AG08395 (cell line): ENCODE measurements around the gene GAR1.
"Not testable (repeated sequence)": the region's sequence is repeated elsewhere in the genome, so short reads cannot be mapped to it uniquely, and the experiment has no call there.

Experiments
- DNase-seq: peaks from one replicate; pipeline ENCODE4 v3.0.0; 2012; ENCODE audit warnings: mixed read lengths, low spot score

Gene GAR1

DNA sequence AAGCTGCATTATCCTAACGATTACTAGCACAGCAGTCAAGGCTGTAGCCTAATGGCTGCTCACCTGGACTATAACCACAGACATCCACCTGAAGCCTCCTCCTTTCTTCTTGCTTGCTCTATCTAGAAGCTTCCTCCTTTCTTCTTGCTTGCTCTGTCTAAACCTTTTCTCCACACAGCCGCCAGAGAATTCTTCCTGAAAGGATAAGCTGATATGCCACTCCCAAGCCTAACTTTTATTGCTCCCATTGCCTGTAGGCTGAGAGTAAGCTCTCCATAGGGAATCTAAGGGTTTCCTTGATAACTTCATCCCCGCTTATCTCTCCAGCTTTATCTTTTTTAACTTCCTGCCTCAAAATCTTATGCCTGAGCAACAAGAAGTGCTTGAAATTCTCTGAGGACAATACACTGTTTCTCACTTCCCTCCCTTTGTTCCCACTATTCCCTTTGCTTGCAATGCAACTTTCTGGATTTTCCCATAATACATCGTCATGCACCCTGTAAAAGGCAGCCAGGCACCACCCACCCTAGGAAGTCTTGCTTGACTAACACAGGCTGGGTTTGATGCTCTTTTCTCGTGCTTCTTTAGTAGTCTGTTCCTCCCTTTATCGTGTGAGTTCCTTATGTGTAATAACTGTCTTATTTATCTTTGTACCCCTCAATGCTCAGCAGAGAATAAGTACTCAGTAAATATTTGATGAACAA is 31.0 kb downstream of the GAR1 start:
- DNase-seq: no peak

DNA sequence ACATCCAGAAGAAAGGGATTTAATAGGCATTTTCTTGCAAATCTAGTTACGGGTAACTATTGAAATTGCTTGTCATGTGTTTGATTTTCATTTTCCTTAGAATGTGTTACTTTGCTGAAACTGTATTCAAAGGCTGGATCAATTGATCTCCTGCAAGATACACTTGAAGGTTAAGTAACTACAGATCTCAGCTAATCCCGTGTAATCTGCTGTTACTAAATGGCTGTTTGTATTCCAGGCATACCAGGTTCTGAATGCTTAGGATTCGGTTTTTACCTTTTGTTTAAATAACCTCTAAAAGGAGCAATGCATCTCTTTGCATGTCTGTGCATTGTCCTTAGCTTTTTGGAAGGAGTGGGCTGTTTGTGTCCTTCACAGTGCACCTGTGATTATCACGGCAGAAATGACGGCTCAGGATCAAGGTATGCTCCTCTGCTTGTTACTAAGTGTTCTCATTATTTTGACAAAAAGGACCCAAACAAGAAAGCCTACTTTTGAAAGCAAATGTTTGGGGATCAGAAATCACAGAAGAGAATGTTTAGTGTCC is 32.4 kb downstream of the GAR1 start, which contains the start of gene LRIT3:
Gene LRIT3 (plus strand): TSS at position 212 of the 547 bp plus-strand sequence. CDS start 95 bp downstream, at position 307.
- no peak for DNase-seq

DNA sequence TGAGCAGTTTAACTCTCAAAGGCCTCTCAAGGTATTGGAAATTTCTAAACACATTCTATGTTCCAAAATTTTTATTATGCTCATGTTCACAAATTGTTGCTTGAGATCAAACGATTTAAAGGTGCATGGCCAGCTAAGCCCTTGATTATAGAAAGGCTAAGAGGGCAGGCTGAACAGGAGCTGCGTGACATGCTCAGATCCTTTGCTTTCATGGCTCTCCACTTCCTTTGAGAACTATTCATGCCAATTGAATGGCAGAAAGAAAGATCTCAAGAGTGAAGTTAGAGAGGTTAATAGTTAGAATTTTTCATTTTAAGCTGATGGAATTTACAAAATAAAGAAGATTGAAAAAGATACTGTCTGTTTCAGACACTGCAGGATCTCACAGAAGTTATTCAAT is 32.9 kb downstream of the GAR1 start:
- no peak for DNase-seq

DNA sequence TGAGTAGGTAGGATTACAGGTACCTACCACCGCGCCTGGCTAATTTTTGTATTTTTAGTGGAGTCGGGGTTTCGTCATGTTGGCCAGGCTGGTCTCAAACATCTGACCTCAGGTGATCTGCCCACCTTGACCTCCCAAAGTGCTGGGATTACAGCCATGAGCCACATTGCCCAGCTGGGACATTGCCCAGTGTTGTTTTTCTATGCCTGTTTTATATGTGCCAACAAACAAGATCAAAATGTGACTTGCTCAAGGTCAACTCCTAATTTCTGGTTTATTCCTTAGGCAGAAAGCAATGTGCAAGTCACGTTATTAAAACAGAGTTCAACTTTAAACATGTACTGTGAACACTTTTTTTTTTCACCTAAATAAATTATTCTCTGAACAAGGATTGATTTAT is 35.0 kb downstream of the GAR1 start:
- DNase-seq: no peak

DNA sequence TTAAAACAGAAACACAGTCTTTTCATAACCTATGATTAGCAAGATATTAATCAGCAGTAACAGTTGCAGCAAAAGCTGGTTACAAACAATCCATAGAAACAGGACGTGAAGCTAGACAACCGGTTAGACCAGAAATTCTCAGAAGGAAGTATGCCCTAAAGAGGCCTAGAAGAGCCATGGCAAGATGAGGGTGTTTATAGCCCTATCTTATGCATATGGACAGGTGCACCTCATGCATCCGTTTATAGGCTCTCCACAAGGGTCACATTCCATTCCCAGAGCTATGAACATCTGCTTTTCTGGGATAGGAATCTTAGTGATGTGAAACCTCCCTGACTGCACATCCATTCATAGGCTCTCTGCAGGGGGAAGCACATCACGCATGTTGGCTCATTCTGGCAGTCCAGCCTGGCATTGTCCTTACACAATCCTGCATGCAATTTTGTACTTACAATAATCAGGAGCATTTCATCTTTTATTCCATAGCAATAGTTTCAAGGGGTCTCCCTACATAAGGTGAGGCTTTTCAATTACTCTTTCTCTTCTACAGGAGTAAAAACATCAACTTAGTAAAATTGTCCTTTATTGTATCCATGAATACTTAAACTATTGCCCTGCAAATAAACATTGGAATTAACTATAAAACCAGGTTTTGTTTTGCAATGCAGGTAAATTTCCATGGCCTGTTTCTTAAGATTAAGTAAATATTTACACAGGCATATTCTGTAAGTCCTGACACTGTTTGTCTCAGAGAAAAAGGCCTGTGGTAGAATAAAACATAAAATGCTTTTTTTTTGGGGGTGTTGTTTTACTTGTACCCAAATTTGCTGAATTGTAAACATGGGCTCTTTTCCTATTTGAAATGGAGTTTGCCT is 44.1 kb downstream of the GAR1 start:
- DNase-seq: not testable (repeated sequence)

DNA sequence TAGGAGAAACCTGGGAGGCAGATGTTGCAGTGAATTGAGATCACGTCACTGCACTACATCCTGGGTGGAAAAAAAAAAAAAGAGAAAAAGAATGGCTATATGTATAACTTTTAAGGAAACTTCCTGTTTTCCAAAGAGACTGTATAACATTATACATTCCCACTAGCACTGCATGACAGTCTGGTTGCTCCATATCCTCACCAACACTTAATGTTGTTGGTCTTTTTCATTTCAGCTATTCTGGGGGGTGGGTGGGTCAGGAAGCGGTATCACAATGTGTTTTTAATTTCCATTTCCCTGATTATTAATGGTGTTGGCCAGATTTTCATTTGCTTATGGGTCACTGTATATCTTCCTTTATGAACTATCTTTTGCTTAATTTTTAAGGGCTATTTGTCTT is 45.7 kb downstream of the GAR1 start:
- no peak for DNase-seq

DNA sequence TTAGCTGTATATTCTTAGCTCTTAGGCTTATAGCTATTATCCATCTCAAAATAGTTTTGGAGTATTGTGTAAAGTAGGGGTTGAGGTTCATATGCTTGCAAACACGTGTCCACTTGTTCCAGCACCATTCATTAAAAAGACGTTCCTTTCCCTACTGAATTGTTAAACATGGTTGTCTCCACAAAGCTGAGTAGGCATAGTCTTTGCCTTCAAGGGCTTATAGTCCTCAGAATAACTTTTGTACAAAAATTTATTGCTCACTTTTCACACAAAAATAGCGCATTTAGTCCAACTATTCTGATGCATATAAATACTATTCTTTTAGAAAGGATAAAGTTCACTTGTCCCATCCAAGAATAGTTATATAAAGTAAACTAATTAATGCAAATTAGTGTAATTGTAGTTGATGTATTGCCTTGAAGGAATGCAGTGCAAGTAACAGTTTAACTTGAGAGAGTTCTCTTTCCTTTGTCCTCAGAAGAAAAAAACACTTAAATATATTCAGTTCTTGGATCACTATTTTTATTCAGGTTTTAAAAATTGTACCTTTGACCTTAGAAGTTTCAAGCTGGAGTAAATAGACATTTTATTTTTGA is 46.5 kb downstream of the GAR1 start:
- no peak for DNase-seq

DNA sequence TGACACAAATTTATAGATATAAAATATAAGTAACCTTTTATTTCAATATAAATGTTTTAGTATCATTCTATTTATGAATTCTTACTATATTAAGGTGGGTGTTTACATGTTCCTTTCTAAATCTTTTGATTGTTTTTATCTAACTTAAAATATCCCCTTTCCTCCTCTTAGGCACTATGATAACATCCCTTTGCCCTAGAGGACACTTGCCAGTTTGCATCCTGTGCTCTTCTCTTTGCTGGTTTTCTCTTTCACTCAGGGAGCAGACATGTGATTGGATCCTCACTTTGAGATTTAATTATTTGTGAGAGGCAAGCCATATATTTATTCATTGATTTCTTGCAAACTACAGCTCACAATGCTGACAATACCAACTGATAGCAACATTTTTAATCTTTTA is 48.6 kb downstream of the GAR1 start:
- no peak for DNase-seq

DNA sequence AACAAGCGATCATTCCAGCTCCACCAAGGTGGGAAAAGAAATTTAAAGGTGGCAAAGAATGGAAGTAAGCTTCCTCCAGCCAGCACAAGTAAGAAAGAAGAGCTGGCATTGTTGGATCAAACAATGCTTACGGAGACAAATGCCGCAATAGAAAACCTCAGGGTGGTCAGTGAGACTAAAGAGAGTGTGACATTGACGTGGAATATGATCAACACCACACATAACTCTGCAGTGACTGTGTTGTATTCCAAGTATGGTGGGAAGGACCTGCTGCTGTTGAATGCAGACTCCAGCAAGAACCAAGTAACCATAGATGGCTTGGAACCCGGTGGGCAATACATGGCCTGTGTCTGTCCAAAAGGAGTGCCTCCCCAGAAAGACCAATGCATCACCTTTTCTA is 54.5 kb downstream of the GAR1 start:
- no peak for DNase-seq

DNA sequence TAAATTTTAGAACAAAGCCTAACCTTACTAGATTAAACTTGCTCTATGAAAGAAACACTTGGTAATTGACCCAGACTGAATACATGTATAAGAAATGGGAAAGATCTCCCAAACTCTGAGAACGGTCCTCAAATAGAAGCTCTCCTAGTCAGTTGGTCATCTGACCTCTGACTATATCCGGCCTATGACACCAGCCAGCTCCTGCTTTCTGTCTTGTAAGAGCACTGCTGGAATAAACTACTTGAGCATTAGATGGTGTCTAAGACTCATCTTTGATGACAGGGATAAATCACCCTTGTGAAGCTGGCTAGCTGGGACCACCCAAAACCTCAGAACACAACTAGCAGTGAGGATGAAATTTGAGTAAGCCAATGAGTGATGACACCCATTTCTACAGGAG is 56.5 kb downstream of the GAR1 start:
- no peak for DNase-seq

DNA sequence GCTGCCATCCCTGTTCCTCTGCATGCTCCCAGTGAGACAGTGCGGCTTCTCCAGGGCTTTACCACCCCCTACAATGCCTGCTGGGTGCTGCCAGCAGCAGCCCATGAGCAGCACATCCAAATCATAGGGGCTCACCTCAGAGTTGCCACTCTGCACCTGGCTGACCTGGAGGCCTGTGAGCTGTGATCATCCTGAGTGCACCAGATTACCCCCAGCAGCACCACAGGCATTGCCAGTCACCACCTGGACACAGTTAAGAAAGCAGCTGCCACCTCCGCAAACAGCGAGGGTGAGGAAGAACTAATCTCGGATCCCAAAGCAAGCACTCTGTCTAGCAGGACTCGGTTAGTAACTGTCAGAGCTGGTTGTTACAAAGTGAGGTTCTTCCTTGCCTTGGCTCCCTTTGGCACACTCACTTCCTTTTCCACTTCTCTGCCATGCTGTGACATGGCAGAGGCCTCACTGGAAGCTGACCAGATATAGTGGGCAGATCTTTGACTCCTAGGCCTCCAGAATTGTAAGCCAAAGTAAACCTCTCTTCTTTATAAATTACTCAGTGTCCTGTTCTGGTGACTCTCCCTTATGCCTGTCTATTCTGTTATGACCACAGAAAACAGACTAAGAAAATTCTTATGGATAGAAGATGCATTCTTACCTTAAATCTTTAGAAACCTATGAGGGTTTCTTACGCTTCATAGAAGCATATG is 57.5 kb downstream of the GAR1 start:
- no peak for DNase-seq

DNA sequence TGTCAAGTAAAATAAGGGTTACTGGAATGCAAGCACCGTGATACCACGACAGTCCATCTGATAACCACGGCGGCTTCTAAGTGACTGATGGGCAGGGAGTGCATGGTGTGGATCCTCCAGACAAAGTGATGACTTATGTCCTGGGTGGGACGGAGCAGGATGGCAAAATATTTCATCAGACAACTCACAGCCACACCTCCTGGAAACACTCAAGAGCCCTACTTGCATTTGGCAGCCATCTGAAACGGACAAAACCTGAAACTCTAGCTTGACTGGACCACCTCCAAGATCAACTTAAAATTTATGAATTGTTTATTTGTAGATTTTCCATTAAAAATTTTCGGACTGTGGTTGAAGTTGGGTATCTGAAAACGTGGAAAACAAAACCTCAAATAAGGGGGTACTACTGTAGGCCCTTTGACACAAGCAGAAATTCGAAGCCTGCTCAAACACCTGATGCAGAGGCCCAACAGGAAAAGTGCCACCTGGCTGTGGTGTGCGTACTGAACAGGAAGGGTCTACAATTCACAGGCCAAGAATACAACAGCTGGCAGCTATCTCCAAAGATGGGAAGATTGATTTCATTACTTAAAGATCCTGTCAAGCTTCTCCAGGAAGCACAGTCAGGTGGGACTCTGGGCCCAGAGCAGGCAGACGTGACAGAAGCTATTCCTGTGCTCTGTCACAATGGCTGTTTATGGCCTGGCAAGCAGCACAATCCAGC is 58.4 kb downstream of the GAR1 start:
- no peak for DNase-seq
